Astrocyte (in vitro differentiated cells and primary cell): ENCODE results near the gene ZNF573.

Source experiments
- CTCF ChIP-seq: IDR thresholded peaks from 2 replicates; pipeline ENCODE4 v1.5.1; 2011; ENCODE audit warnings: low read depth, mild to moderate bottlenecking, inconsistent platforms, low read length, moderate library complexity; ENCODE audit not compliant: insufficient read depth
- EZH2 ChIP-seq: IDR thresholded peaks from 2 replicates; pipeline ENCODE4 v1.6.1; 2012; ENCODE audit warnings: mild to moderate bottlenecking, low read length, inconsistent platforms; ENCODE audit not compliant: insufficient read depth

DNA sequence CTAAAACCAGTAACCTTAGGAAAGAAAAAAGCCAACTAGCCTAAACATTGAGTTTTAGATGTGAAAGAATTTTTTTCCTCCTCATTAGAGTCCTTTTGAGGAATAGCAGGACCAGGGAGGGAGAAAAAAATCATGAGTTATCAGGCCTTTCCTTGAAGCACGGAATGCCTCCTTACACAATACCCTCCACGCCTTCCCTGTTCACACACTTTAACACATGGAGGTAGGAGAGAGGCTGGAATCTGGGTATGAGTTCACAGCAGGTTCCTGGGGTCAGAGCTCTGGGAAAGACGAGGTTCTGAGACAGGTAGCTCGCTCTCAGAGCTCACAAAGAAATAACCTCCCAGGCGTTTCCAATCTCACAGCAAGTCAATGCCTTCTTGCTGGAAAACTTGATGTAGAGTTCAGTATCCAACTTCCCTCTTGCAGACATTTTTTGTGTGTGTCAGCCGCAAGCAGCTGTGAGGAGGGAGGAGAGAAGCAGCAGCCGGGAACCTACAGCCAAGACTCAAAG lies 716 bp downstream of the ZNF573 start:
- TF ChIP-seq CTCF (no peak), EZH2 (no peak)
